DND-41 (cell line): ENCODE measurements around the gene MICAL2.

ENCODE experiments used
- ATAC-seq: fragments of 200-7000 bp; cut with Tn5 transposase; 3 replicates; pipeline ENCODE4 v1.9.1; 2021; ENCODE audit warnings: low read depth; ENCODE audit not compliant: insufficient read depth
- DNase-seq: peaks from one replicate; pipeline ENCODE4 v3.0.0-alpha.2; 2020
- H2AFZ ChIP-seq: 2 replicates; pipeline ENCODE4 v1.6.0; 2012; ENCODE audit warnings: low read depth, low read length
- H3K27ac ChIP-seq: 2 replicates; pipeline ENCODE4 v1.5.1; 2012; ENCODE audit warnings: low read length, inconsistent platforms
- H3K27me3 ChIP-seq: fragments of 200-600 bp; sonication (generic); 2 replicates; pipeline ENCODE4 v1.6.0; 2012; ENCODE audit warnings: low read length, mild to moderate bottlenecking, inconsistent platforms; ENCODE audit not compliant: insufficient read depth, poor library complexity
- H3K36me3 ChIP-seq: 2 replicates; pipeline ENCODE4 v1.5.1; 2012; ENCODE audit warnings: low read length, inconsistent platforms; ENCODE audit not compliant: insufficient read depth
- H3K4me1 ChIP-seq: 2 replicates; pipeline ENCODE4 v1.5.1; 2012; ENCODE audit warnings: mild to moderate bottlenecking, low read length; ENCODE audit not compliant: insufficient read depth
- H3K4me2 ChIP-seq: 2 replicates; pipeline ENCODE4 v1.6.0; 2012; ENCODE audit warnings: mild to moderate bottlenecking, moderate library complexity, low read length, inconsistent platforms; ENCODE audit not compliant: insufficient read depth
- H3K4me3 ChIP-seq, 2 experiments: fragments of 200-600 bp in 1 of 2; shearing (Covaris generic) in 1 of 2; 2 replicates each; pipeline ENCODE4 v1.5.1; 2012 to 2016; ENCODE audit warnings: inconsistent platforms in 2 of 2, low read length in 2 of 2, mild to moderate bottlenecking in 2 of 2, low read depth in 1 of 2, moderate library complexity in 1 of 2
- H3K79me2 ChIP-seq: 2 replicates; pipeline ENCODE4 v1.6.0; 2012; ENCODE audit warnings: low read length, inconsistent platforms; ENCODE audit not compliant: insufficient read depth
- H3K9ac ChIP-seq: 2 replicates; pipeline ENCODE4 v1.6.0; 2012; ENCODE audit warnings: low read depth, mild to moderate bottlenecking, inconsistent platforms, low read length, moderate library complexity
- H3K9me3 ChIP-seq: 2 replicates; pipeline ENCODE4 v1.5.1; 2012; ENCODE audit warnings: low read length, moderate library complexity, mild to moderate bottlenecking, inconsistent platforms; ENCODE audit not compliant: insufficient read depth, severe bottlenecking
- H4K20me1 ChIP-seq: 2 replicates; pipeline ENCODE4 v1.6.0; 2012; ENCODE audit warnings: low read length; ENCODE audit not compliant: insufficient read depth
- CTCF ChIP-seq: IDR thresholded peaks from 2 replicates; pipeline ENCODE4 v1.5.1; 2012; ENCODE audit warnings: borderline replicate concordance, low read length, moderate library complexity, mild to moderate bottlenecking; ENCODE audit not compliant: poor library complexity, severe bottlenecking; ENCODE audit errors: extremely low read depth
- EZH2 ChIP-seq: IDR thresholded peaks from 3 replicates; pipeline ENCODE4 v1.6.1; 2012; ENCODE audit warnings: borderline replicate concordance, low read depth, mild to moderate bottlenecking, moderate library complexity, low read length, inconsistent platforms; ENCODE audit not compliant: severe bottlenecking

MICAL2 gene

GRCh38 chr11:12073886-12074285 lies 36.5 kb upstream of the MICAL2 start:
- Histone ChIP-seq H3K9me3 (no peaks in the 10 kb centered on the region), H3K27ac (no peak overlapping the region), H2AFZ (no peak overlapping the region), H3K36me3 (no peaks in the 10 kb centered on the region), H3K9ac (no peak overlapping the region), H3K4me1 (no peaks in the 10 kb centered on the region), H3K79me2 (no peaks in the 10 kb centered on the region), H4K20me1 (no peaks in the 10 kb centered on the region), H3K4me3 (no peak overlapping the region), H3K27me3 (no peaks in the 10 kb centered on the region), H3K4me2 (no peak overlapping the region)
- TF ChIP-seq CTCF: no peak
- TF ChIP-seq EZH2: no peak
- DNase-seq (no peak), ATAC-seq (no peak)

GRCh38 chr11:12074529-12075195 lies 35.7 kb upstream of the MICAL2 start:
- H2AFZ ChIP-seq: no peak overlapping the region
- no peak overlapping the region for H3K4me3 ChIP-seq
- H3K4me2 ChIP-seq: no peak overlapping the region
- no peaks in the 10 kb centered on the region for H3K4me1 ChIP-seq
- no peaks in the 10 kb centered on the region for H4K20me1 ChIP-seq
- H3K27me3 ChIP-seq: no peaks in the 10 kb centered on the region
- H3K9me3 ChIP-seq: no peaks in the 10 kb centered on the region
- TF ChIP-seq CTCF (no peak), EZH2 (no peak)
- no peak overlapping the region for H3K9ac ChIP-seq
- H3K27ac ChIP-seq: no peak overlapping the region
- no peaks in the 10 kb centered on the region for H3K36me3 ChIP-seq
- no peaks in the 10 kb centered on the region for H3K79me2 ChIP-seq
- no peak for ATAC-seq
- DNase-seq: no peak

GRCh38 chr11:12075291-12075690 lies 35.1 kb upstream of the MICAL2 start:
- ATAC-seq: no peak
- Histone ChIP-seq H3K27ac (no peak overlapping the region), H3K9ac (no peak overlapping the region), H3K4me1 (no peaks in the 10 kb centered on the region), H3K36me3 (no peaks in the 10 kb centered on the region), H3K4me3 (no peak overlapping the region), H3K9me3 (no peaks in the 10 kb centered on the region), H3K27me3 (no peaks in the 10 kb centered on the region), H4K20me1 (no peaks in the 10 kb centered on the region), H2AFZ (no peak overlapping the region), H3K79me2 (no peaks in the 10 kb centered on the region), H3K4me2 (no peak overlapping the region)
- no peak for TF ChIP-seq CTCF
- TF ChIP-seq EZH2: no peak
- no peak for DNase-seq
